Epithelial cell of proximal tubule (primary cell): ENCODE measurements around the gene NHLH1. TPM values are rescaled to one million over a fixed set of nuclear protein-coding genes. Genes with fewer than 3 reads are reported as not detected.

Source experiments
- DNase-seq: peaks from one replicate; pipeline ENCODE4 v3.0.0-alpha.2; 2011; ENCODE audit warnings: low read depth
- H3K4me3 ChIP-seq: 2 replicates; pipeline ENCODE4 v1.5.1; 2011; ENCODE audit warnings: low read depth, mild to moderate bottlenecking, low read length
- total RNA-seq: library from RNA; depleted of rRNA; stranded (reverse); fragments of >200 nt; gene quantifications from 2 replicates; pipeline ENCODE4 v1.2.3, GENCODE V29; 2015
- TF ChIP-seq, protein P1 (sequence below): conservative IDR thresholded peaks from 2 replicates; pipeline ENCODE4 v1.5.1; 2012; ENCODE audit warnings: low read depth, mild to moderate bottlenecking, low read length

Gene NHLH1
- total RNA-seq, 1 donor from 2014 or later, result not detected

DNA sequence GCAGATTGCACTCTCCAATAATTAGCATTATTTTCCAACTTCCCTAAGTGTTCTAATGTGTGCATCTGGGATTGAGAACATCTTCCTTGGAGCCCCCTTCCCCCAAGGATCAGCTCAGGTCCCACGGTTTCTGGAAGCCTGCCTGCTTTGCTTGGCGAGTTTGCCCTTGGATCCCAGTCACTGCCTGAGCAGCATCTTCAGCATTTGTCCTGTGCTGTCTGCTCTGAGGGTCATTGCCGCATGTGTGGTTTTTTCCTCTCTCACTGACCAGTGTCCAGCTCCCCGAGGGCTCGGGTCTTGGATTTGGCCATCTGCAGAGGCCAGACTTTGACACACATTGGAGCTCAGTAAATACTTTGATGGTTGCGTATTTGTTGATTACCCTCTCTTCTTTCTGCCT lies 51.6 kb downstream of the NHLH1 start:
- no peak overlapping the region for H3K4me3 ChIP-seq
- TF ChIP-seq, protein P1, sequence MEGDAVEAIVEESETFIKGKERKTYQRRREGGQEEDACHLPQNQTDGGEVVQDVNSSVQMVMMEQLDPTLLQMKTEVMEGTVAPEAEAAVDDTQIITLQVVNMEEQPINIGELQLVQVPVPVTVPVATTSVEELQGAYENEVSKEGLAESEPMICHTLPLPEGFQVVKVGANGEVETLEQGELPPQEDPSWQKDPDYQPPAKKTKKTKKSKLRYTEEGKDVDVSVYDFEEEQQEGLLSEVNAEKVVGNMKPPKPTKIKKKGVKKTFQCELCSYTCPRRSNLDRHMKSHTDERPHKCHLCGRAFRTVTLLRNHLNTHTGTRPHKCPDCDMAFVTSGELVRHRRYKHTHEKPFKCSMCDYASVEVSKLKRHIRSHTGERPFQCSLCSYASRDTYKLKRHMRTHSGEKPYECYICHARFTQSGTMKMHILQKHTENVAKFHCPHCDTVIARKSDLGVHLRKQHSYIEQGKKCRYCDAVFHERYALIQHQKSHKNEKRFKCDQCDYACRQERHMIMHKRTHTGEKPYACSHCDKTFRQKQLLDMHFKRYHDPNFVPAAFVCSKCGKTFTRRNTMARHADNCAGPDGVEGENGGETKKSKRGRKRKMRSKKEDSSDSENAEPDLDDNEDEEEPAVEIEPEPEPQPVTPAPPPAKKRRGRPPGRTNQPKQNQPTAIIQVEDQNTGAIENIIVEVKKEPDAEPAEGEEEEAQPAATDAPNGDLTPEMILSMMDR, result no peak
- no peak for DNase-seq

DNA sequence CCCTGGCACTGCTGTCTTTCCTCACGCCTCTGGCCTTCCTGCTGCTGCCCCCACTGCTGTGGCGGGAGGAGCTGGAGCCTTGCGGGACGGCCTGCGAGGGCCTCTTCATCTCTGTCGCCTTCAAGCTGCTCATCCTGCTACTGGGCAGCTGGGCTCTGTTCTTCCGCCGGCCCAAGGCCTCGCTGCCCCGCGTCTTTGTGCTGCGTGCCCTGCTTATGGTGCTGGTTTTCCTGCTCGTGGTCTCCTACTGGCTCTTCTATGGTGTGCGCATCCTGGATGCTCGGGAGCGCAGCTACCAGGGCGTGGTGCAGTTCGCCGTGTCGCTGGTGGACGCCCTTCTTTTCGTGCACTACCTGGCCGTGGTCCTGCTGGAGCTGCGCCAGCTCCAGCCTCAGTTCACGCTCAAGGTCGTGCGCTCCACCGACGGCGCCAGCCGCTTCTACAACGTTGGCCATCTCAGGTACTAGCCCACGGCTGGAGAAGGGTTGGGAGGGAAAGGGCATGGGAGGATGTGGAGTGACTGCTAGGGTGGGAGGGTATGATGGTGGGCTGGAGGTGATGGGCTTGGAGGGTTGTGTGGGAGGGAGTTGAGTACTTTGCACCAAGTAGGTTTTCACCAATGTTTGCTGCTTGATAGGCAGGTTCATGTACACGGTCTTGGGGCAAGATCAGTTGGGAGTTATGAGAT lies 52.4 kb downstream of the NHLH1 start:
- H3K4me3 ChIP-seq, result no peak overlapping the region
- no peak for DNase-seq
- TF ChIP-seq, protein P1, result no peak

DNA sequence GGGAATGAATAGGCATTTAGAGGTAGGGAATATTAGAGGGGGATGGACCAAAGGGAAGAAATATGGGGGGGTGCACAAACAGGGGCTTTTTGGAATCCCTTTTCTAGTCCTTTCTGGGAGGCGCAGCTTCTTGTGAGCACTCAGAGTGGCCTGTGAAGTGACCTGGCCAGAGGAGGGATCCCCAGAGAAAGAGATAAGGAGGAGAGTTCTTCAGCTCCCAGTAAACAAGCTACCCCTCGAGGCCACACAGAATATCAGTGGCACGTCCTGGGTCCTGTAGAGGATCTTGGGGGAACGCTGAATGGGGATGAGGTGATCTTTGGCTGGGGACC lies 52.9 kb downstream of the NHLH1 start:
- TF ChIP-seq, protein P1, result no peak

DNA sequence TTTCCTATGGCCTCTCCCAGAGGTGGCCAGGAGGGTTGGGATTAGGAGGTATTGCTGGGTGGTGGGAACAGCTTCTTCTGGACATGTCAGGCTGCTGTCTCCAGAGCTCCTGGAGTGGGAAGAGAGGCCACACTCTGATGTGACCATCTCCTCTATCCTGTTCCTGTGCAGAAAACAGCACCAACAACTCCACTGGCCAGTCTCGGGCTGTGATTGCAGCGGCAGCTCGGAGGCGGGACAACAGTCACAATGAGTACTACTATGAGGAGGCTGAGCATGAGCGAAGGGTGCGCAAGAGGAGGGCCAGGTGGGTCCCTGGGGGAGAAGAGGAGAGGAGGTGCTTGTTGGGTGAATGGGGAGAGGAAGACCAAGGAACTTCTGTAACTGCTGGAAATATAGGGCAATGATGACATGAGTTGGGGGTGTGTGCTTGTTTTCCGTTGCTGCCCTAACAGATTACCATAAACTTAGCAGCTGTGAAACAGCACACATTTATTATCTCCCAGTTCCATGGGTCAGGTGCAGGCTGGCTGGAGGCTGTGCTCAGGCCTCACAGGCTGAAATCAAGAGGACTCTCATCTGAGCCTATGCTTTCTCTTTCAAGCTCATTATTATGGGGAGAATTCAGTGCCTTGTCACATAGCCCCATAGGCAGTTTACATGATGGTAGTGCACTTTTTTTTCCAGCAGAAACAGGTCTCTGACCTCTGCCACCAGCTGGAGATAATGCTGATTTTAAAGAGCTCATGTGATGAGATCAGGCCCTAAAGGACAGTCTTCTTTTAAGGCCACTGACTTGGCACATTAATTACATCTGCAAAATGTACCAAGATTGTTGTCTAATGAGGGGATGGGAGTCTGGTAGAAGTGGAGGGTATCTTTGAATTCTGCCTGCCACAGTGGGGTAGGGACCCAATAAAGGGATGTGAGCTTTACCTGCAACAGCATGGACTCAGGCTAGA lies 54.3 kb downstream of the NHLH1 start:
- H3K4me3 ChIP-seq, result no peak overlapping the region
- TF ChIP-seq, protein P1, result no peak
- DNase-seq, result no peak

More for the DNA sequence above, 52.9 kb downstream of the NHLH1 start:
- H3K4me3 ChIP-seq, result no peak overlapping the region
- DNase-seq, result no peak

DNA sequence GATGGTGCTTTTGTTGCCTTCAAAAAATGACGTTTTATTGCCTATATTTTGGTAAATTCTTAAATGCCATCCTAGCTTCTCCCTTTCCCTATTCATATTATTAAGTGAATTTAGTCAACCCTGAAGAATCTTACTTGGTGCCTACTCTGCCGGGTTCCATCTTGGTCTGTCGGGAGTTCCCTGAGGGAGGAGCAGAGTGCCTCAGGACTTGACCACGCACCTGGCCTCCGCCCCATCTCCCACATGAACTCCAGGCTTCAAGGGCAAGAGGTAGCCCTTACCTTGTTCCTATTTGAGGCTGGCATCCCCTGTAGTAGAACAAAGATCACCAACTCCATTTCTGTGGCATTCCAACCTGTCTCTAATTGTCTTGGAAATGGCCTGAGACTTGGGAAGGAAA lies 55.0 kb downstream of the NHLH1 start:
- H3K4me3 ChIP-seq, result no peak overlapping the region
- TF ChIP-seq, protein P1, result no peak
- no peak for DNase-seq

Other genes starting within 250 kb of the NHLH1 start
- gene ATP1A4, start 215.5 kb upstream of the NHLH1 start, total RNA-seq, result not detected in 2 replicates
- not detected in 2 replicates for gene CASQ1, start 176.5 kb upstream of the NHLH1 start, total RNA-seq
- 57.8 and 115 TPM in 2 replicates for gene PEA15, start 161.7 kb upstream of the NHLH1 start, total RNA-seq
- gene DCAF8, start 104.5 kb upstream of the NHLH1 start, total RNA-seq, result 32.3 and 41.6 TPM in 2 replicates
- gene PEX19, start 81.9 kb upstream of the NHLH1 start, total RNA-seq, result 21.6 and 36.7 TPM in 2 replicates
- 89.7 and 96.7 TPM in 2 replicates for gene COPA, start 23.8 kb upstream of the NHLH1 start, total RNA-seq
- 55.7 and 57.0 TPM in 2 replicates for gene NCSTN, start 23.7 kb upstream of the NHLH1 start, total RNA-seq
- 5.6 and 7.2 TPM in 2 replicates for gene VANGL2, start 33.5 kb downstream of the NHLH1 start, total RNA-seq
- gene SLAMF6, start 156.2 kb downstream of the NHLH1 start, total RNA-seq, result not detected in 2 replicates
- not detected in 2 replicates for gene CD84, start 212.4 kb downstream of the NHLH1 start, total RNA-seq